Fibroblast of the aortic adventitia (primary cell): ENCODE data around the gene RAD51B. TPM values are rescaled to one million over a fixed set of nuclear protein-coding genes. Genes with fewer than 3 reads are reported as not detected.

Experiments
- DNase-seq: peaks from one replicate; pipeline ENCODE4 v3.0.0-alpha.2; 2010; ENCODE audit warnings: low read depth
- H3K4me3 ChIP-seq: 2 replicates; pipeline ENCODE4 v1.5.1; 2011; ENCODE audit warnings: low read depth, mild to moderate bottlenecking, control low read depth, low read length, moderate library complexity
- total RNA-seq: library from RNA; depleted of rRNA; stranded (reverse); fragments of >200 nt; gene quantifications from 2 replicates; pipeline ENCODE4 v1.2.3, GENCODE V29; 2012; ENCODE audit warnings: low replicate concordance
- TF ChIP-seq, protein P1 (sequence below): IDR thresholded peaks from 2 replicates; pipeline ENCODE4 v1.5.1; 2011; ENCODE audit warnings: mild to moderate bottlenecking, low read length, control low read depth, inconsistent platforms; ENCODE audit not compliant: insufficient read depth

Gene RAD51B
- total RNA-seq, 1 donor = 28.7 TPM

DNA sequence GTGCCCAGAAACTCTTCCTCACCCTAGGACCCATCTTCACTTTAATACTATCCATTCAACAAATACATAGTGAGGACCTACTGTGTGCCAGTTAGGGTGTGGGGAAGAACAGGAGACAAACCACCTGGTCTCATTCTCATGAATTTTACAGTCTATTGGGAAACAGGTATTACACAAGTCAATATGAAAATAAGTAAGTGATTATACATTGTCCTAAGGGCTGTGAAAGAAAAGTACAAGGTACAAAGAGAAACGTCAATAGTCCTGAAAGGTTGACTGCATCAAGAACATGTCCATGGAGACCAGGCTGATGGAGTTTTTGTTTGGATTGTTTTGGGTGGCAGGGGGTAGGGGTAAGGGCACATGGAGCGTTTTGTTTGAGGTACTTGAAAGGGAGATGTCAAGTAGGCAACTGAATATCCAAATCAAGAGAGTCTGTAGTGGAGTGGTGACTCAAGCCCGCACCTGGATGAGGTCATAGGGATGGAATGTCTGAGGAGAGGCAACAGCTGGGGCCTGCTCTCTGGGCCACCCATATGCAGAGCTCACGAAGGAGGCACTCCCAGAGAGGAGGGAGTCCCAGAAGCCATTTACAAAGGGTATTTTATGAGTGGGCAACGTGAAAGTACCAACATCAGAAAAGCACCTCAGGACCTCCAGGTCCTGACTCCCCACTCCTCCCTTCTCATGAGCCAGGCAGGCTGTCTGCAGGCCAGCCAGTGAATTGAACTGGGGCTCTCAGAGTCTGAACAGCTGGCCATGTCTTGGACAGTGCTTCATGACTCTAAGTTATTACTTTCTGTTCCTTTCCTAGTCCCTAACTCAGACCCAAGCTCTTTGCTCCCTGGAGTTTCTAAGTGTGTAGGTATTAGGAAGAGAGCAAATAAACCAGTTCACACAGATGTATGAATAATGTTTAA is 701.3 kb downstream of the RAD51B start:
- no peak overlapping the region for H3K4me3 ChIP-seq
- TF ChIP-seq, protein P1, sequence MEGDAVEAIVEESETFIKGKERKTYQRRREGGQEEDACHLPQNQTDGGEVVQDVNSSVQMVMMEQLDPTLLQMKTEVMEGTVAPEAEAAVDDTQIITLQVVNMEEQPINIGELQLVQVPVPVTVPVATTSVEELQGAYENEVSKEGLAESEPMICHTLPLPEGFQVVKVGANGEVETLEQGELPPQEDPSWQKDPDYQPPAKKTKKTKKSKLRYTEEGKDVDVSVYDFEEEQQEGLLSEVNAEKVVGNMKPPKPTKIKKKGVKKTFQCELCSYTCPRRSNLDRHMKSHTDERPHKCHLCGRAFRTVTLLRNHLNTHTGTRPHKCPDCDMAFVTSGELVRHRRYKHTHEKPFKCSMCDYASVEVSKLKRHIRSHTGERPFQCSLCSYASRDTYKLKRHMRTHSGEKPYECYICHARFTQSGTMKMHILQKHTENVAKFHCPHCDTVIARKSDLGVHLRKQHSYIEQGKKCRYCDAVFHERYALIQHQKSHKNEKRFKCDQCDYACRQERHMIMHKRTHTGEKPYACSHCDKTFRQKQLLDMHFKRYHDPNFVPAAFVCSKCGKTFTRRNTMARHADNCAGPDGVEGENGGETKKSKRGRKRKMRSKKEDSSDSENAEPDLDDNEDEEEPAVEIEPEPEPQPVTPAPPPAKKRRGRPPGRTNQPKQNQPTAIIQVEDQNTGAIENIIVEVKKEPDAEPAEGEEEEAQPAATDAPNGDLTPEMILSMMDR = no peak
- DNase-seq = no peak

DNA sequence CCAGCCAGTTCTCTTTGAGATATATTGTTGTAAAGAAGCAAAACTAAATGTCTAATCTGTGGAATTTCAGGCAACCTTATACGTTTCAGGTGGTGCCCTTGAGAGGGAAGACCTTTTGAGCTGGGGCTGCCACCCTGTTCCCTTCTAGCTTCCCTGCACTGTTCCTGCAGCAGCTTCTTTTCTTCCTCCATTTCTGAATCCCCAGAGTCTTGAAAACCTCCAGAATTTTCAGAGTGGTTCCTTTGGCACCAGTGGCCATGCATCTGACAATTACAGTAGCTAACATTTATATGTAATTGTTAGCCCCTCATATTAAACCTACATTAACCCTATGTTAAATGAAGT is 702.0 kb downstream of the RAD51B start:
- no peak for DNase-seq
- TF ChIP-seq, protein P1 = no peak
- H3K4me3 ChIP-seq = no peak overlapping the region

DNA sequence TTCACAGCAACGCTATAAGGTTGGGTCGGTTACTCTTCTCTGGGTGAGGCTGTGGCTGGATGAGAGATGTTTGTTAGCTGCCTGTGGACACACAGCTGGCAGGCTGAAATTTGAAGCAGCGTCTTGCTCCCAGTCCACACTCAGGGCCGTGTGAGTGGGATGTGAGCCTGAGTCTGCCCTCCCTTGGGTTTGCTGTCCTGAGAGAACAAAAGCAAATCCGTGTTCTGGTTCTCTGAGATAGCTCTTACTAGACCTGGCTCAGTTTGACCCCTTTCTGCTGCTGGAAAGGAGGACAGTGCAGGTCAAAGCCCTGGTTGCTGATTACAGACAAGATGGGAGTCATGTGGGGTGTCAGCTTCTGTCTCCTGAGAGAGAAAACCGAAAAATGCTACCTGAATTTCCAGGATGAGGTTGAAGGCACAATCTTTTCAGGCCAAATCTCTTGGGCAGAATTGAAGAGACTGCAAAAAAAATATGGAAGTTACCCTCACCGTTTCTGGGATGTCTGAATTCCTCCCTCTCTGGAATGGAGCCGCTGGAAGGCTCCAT is 702.5 kb downstream of the RAD51B start:
- no peak overlapping the region for H3K4me3 ChIP-seq
- no peak for DNase-seq
- TF ChIP-seq, protein P1 = peak; percentile 32

DNA sequence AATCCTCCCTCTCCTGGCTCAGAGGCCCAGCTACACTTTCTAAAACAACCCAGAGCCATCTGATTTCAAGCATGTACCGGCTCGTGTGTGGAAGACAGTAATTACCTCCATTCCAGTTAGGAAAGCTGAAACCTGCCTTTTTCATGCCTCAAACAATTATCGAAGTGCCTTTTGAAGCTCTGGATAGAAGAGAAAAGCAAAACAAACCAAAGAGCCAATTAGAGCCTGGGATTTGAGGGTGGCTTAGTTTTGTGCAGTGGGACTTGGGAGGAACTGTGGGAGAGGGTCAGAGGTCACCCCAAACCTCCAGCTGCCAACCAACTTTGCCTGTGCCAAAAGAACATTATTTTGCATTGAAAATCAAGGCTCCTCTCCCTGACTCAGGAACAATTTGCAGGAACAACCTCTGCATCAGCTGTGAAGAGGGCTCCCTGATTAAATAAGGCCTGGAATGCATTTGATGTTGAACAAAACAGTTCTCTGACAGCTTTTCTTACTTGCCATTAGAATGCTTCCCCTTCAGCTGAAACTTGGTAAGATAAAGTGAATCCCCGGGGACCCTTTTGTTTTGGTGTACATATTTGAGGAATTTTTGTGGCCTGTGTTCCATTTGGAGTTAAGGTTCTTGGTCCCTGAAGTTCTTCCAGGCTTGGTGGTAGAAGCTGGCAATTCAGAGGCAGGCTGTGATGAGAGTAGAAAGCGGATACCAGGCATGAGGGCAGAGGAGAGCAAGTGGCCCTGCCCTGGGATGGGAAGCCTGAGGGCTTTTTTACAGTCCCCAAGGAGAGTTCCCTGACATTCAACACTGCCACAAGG is 703.1 kb downstream of the RAD51B start:
- H3K4me3 ChIP-seq = no peak overlapping the region
- TF ChIP-seq, protein P1 = no peak
- peak; percentile 97 for DNase-seq

DNA sequence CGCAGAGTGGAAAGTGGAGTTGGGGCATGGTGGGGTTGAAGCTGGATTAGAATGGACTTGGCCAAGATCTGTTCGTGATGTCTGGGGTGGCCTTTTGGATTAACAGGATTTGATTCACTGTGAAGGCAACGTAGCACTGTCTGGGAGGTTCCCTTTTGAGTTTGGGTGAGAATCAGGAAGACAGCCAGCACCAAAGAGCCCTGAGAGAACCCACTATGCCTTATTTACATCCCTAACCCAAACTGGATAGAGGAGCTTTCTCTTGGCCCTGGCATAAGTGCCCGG is 703.7 kb downstream of the RAD51B start:
- TF ChIP-seq, protein P1 = no peak

DNA sequence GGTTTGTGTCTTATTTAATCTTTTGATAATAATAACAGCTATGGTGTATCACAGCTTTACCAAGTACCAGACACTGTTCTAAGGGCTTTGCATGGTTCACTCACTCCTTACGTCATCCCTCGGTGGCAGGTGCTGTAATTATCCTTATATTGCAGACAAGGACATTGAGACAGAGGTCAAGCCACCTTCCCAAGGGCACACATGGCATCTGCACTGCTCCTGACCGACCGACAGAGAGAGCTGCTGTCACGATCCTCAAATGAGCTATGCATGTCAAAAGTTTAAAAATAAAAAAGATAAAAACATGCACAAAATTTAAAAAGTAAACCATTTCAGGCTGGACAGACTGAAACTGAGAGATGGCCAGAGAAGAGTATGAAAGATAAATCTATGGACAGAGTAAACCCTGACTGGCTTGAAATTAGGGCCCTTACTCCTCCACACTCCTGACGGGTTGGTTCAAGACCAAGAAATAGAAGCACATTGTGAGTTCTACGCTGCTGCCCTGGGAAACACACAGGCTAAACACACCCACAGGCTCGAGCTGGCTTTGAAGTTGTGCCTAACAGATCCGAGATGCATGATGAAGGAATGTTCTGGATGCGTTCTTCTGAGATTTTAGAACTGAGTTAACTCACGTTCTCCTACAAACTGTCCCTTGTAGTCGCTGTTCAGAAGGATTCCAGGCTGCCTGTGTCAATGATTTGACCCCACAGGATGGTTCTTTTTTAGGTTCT is 704.6 kb downstream of the RAD51B start:
- TF ChIP-seq, protein P1 = peak; percentile 62
- no peak overlapping the region for H3K4me3 ChIP-seq
- peak; percentile 77 for DNase-seq

More for the DNA sequence above, 703.7 kb downstream of the RAD51B start:
- peak; percentile 27 for DNase-seq
- no peak overlapping the region for H3K4me3 ChIP-seq
